GM23338 (cell line): ENCODE results near the gene SEZ6L. TPM values are rescaled to one million over a fixed set of nuclear protein-coding genes. Genes with fewer than 3 reads are reported as not detected.
A peak's percentile ranks its signal among the peaks of the same experiment; 100 is the strongest.

Experiments
- ATAC-seq: fragments of 200-7000 bp; cut with Tn5 transposase; 3 replicates; pipeline ENCODE4 v1.9.1; 2020
- DNase-seq: peaks from one replicate; pipeline ENCODE4 v3.0.0-alpha.2; 2015; ENCODE audit warnings: low spot score
- H2AFZ ChIP-seq: fragments of 200-600 bp; sonication (generic); 2 replicates; pipeline ENCODE4 v1.8.0; 2016; ENCODE audit warnings: antibody characterized with exemption, mild to moderate bottlenecking, moderate library complexity
- H3F3A ChIP-seq: fragments of 200-600 bp; sonication (generic); replicated peaks from 2 replicates; pipeline ENCODE4 v1.8.0; 2017; ENCODE audit warnings: antibody characterized with exemption, mixed run types, low read depth
- H3K27ac ChIP-seq: fragments of 200-600 bp; sonication (generic); 2 replicates; pipeline ENCODE4 v1.6.1; 2016; ENCODE audit warnings: low read depth
- H3K27me3 ChIP-seq: fragments of 200-600 bp; sonication (generic); 2 replicates; pipeline ENCODE4 v1.8.0; 2016; ENCODE audit warnings: mild to moderate bottlenecking, mixed run types, moderate library complexity; ENCODE audit not compliant: insufficient read depth
- H3K36me3 ChIP-seq: fragments of 200-600 bp; sonication (generic); 2 replicates; pipeline ENCODE4 v1.8.0; 2016; ENCODE audit warnings: mild to moderate bottlenecking; ENCODE audit not compliant: insufficient read depth
- H3K4me1 ChIP-seq: fragments of 200-600 bp; sonication (generic); 2 replicates; pipeline ENCODE4 v1.8.0; 2016; ENCODE audit warnings: mild to moderate bottlenecking, moderate library complexity; ENCODE audit not compliant: insufficient read depth
- H3K4me2 ChIP-seq: fragments of 200-600 bp; sonication (generic); 2 replicates; pipeline ENCODE4 v1.7.1; 2017; ENCODE audit warnings: mixed run types
- H3K4me3 ChIP-seq: fragments of 200-600 bp; sonication (generic); 2 replicates; pipeline ENCODE4 v1.6.1; 2016; ENCODE audit warnings: mixed run types
- H3K79me2 ChIP-seq: fragments of 200-600 bp; sonication (generic); replicated peaks from 2 replicates; pipeline ENCODE4 v1.8.0; 2017; ENCODE audit warnings: mild to moderate bottlenecking; ENCODE audit not compliant: insufficient read depth
- H3K9me2 ChIP-seq: fragments of 200-600 bp; sonication (generic); 2 replicates; pipeline ENCODE4 v1.8.0; 2017; ENCODE audit not compliant: insufficient read depth
- H4K20me1 ChIP-seq: fragments of 200-600 bp; sonication (generic); replicated peaks from 2 replicates; pipeline ENCODE4 v1.8.0; 2017; ENCODE audit warnings: mild to moderate bottlenecking; ENCODE audit not compliant: insufficient read depth
- H3K27ac Mint-ChIP-seq: 2 replicates; pipeline ENCODE4 v1.8.0; 2020; ENCODE audit warnings: inconsistent platforms, mild to moderate bottlenecking, moderate library complexity, mixed read lengths
- H3K27me3 Mint-ChIP-seq: 3 replicates; pipeline ENCODE4 v1.8.0; 2022; ENCODE audit warnings: low read depth, mild to moderate bottlenecking, moderate library complexity, mixed read lengths, inconsistent platforms; ENCODE audit not compliant: insufficient read depth, poor library complexity
- H3K36me3 Mint-ChIP-seq: 3 replicates; pipeline ENCODE4 v1.8.0; 2021; ENCODE audit warnings: low read depth, mild to moderate bottlenecking, inconsistent platforms, moderate library complexity, mixed read lengths
- H3K4me1 Mint-ChIP-seq: 3 replicates; pipeline ENCODE4 v1.8.0; 2020; ENCODE audit warnings: mild to moderate bottlenecking, inconsistent platforms, mixed read lengths
- H3K4me3 Mint-ChIP-seq: 3 replicates; pipeline ENCODE4 v1.8.0; 2021; ENCODE audit warnings: moderate library complexity, mild to moderate bottlenecking, inconsistent platforms, mixed read lengths
- H3K9me3 Mint-ChIP-seq: 3 replicates; pipeline ENCODE4 v1.8.0; 2020; ENCODE audit warnings: moderate library complexity, mild to moderate bottlenecking, inconsistent platforms, mixed read lengths
- EZH2 ChIP-seq: fragments of 200-600 bp; sonication (generic); IDR thresholded peaks from one replicate; pipeline ENCODE4 v1.8.0; 2017; ENCODE audit warnings: antibody characterized with exemption, mild to moderate bottlenecking, low read depth; ENCODE audit not compliant: unreplicated experiment
- EZH2phosphoT487 ChIP-seq: fragments of 200-600 bp; sonication (generic); IDR thresholded peaks from one replicate; pipeline ENCODE4 v1.8.1; 2018; ENCODE audit warnings: antibody characterized with exemption; ENCODE audit not compliant: unreplicated experiment
- JUNB ChIP-seq: IDR thresholded peaks from one replicate; pipeline ENCODE4 v1.6.1; 2016; ENCODE audit warnings: antibody characterized with exemption; ENCODE audit not compliant: unreplicated experiment
- NANOG ChIP-seq: IDR thresholded peaks from 2 replicates; pipeline ENCODE4 v1.6.1; 2016; ENCODE audit warnings: antibody characterized with exemption, borderline replicate concordance
- POLR2AphosphoS5 ChIP-seq: IDR thresholded peaks from 2 replicates; pipeline ENCODE4 v1.6.1; 2016; ENCODE audit warnings: antibody characterized with exemption, low read depth
- STAT1 ChIP-seq: IDR thresholded peaks from one replicate; pipeline ENCODE4 v1.6.1; 2016; ENCODE audit warnings: antibody characterized with exemption; ENCODE audit not compliant: unreplicated experiment
- ZNF114 ChIP-seq: fragments of 250-450 bp; sonication (Bioruptor Pico); IDR thresholded peaks from 2 replicates; pipeline ENCODE4 v1.5.0; 2020; ENCODE audit warnings: mild to moderate bottlenecking, moderate library complexity
- polyA plus RNA-seq: library from polyadenylated mRNA; unstranded; fragments of >200 nt; fragmentation: Nextera tagmentation; extraction: Ambion mirVana; gene quantifications from 2 replicates; pipeline ENCODE4 v1.2.1, GENCODE V29; 2016
- total RNA-seq: library from RNA; depleted of rRNA; stranded (reverse); fragments of >200 nt; shearing (Covaris generic); gene quantifications from 2 replicates; pipeline ENCODE4 v1.2.3, GENCODE V29; 2014
- TF ChIP-seq, protein P1 (sequence below), 2 experiments: fragments of 200-600 bp in 1 of 2; sonication (generic) in 1 of 2; conservative IDR thresholded peaks; 2 replicates each; pipeline versions ENCODE4 v1.5.1 to v1.6.1; 2016 to 2017; ENCODE audit warnings: antibody characterized with exemption in 2 of 2, low read depth in 2 of 2, mild to moderate bottlenecking in 2 of 2, moderate library complexity in 1 of 2
- TF ChIP-seq, protein P2 (sequence below): IDR thresholded peaks from 2 replicates; pipeline ENCODE4 v1.6.1; 2016; ENCODE audit warnings: antibody characterized with exemption

Gene SEZ6L
- total and polyA plus RNA-seq, 2 experiments from 2014 or later = 0.13 to 0.24 TPM

DNA sequence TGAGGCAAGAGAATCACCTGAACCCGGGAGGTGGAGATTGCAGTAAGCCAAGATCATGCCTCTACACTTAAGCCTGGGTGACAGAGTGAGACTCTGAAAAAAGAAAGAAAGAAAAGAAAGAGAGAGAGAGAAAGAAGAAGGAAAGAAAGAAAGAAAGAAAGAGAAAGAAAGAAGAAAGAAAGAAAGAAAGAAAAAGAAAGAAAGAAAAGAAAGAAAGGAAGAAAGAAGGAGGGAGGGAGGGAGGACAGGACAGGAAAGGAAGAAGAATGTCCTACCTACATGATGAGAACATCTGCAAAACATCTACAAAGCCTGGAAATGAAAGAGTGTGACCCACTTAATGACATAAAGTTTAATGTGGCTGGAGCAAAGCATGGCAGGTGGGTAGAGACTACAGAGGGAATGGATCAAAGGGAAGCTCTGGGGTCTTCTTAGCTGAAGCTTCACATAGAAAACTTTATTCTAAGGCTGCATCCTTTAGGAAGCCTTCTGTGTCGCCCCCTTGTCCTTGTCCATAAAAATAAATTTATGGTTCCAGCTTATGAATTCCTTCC, 147.5 kb downstream of the SEZ6L start:
- no peak overlapping the region for H3K27ac ChIP-seq

GRCh38 chr22:26318975-26319374, 149.7 kb downstream of the SEZ6L start:
- no peak overlapping the region for H3K27ac Mint-ChIP-seq
- H3K36me3 Mint-ChIP-seq = no peaks in the 10 kb centered on the region
- H3K9me2 ChIP-seq = no peaks in the 10 kb centered on the region
- no peak overlapping the region for H3K4me3 ChIP-seq
- no peak overlapping the region for H3K4me2 ChIP-seq
- H3K4me1 ChIP-seq = no peaks in the 10 kb centered on the region
- H3K4me3 Mint-ChIP-seq = no peak overlapping the region
- no peak for TF ChIP-seq EZH2
- TF ChIP-seq, protein P1, sequence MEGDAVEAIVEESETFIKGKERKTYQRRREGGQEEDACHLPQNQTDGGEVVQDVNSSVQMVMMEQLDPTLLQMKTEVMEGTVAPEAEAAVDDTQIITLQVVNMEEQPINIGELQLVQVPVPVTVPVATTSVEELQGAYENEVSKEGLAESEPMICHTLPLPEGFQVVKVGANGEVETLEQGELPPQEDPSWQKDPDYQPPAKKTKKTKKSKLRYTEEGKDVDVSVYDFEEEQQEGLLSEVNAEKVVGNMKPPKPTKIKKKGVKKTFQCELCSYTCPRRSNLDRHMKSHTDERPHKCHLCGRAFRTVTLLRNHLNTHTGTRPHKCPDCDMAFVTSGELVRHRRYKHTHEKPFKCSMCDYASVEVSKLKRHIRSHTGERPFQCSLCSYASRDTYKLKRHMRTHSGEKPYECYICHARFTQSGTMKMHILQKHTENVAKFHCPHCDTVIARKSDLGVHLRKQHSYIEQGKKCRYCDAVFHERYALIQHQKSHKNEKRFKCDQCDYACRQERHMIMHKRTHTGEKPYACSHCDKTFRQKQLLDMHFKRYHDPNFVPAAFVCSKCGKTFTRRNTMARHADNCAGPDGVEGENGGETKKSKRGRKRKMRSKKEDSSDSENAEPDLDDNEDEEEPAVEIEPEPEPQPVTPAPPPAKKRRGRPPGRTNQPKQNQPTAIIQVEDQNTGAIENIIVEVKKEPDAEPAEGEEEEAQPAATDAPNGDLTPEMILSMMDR (conservative IDR thresholded peaks at IDR 0.05; ENCODE audit: low read depth in 2 of 2) = peak; percentile 69 to 77
- H3K27ac ChIP-seq = no peak overlapping the region
- H3K36me3 ChIP-seq = no peaks in the 10 kb centered on the region
- H3F3A ChIP-seq = no peaks in the 10 kb centered on the region
- H4K20me1 ChIP-seq = no peaks in the 10 kb centered on the region
- peak; percentile 83 for DNase-seq
- ATAC-seq = peak; percentile 89
- peaks cover 4% of the 10 kb centered on the region for H3K27me3 Mint-ChIP-seq
- H3K79me2 ChIP-seq = no peaks in the 10 kb centered on the region
- no peaks in the 10 kb centered on the region for H3K9me3 Mint-ChIP-seq
- H3K27me3 ChIP-seq = no peaks in the 10 kb centered on the region
- peaks cover 2% of the 10 kb centered on the region; the same call in 1 of the 3 replicates for H3K4me1 Mint-ChIP-seq
- no peak overlapping the region for H2AFZ ChIP-seq

More for the DNA sequence above, 147.5 kb downstream of the SEZ6L start:
- Mint-ChIP-seq H3K9me3 (no peaks in the 10 kb centered on the region), H3K36me3 (no peaks in the 10 kb centered on the region), H3K4me1 (peaks cover 2% of the 10 kb centered on the region; the same call in 1 of the 3 replicates), H3K27ac (no peak overlapping the region), H3K4me3 (no peak overlapping the region), H3K27me3 (peaks cover 6% of the 10 kb centered on the region)
- Histone ChIP-seq H3K36me3 (no peaks in the 10 kb centered on the region), H3K9me2 (no peaks in the 10 kb centered on the region), H2AFZ (no peak overlapping the region), H4K20me1 (no peaks in the 10 kb centered on the region), H3K79me2 (no peaks in the 10 kb centered on the region), H3K27me3 (no peaks in the 10 kb centered on the region), H3K4me1 (no peaks in the 10 kb centered on the region), H3K4me3 (no peak overlapping the region), H3K4me2 (no peak overlapping the region), H3F3A (no peaks in the 10 kb centered on the region)
- ATAC-seq = no peak
- DNase-seq = no peak
- no peak for TF ChIP-seq EZH2
- TF ChIP-seq STAT1 = no peak
- TF ChIP-seq ZNF114 (CRISPR knock-in tag) = no peak
- no peak for TF ChIP-seq EZH2phosphoT487
- no peak for TF ChIP-seq POLR2AphosphoS5
- no peak for TF ChIP-seq JUNB
- TF ChIP-seq NANOG = no peak
- TF ChIP-seq, protein P2, sequence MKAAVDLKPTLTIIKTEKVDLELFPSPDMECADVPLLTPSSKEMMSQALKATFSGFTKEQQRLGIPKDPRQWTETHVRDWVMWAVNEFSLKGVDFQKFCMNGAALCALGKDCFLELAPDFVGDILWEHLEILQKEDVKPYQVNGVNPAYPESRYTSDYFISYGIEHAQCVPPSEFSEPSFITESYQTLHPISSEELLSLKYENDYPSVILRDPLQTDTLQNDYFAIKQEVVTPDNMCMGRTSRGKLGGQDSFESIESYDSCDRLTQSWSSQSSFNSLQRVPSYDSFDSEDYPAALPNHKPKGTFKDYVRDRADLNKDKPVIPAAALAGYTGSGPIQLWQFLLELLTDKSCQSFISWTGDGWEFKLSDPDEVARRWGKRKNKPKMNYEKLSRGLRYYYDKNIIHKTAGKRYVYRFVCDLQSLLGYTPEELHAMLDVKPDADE = no peak
